Left colon (tissue), 2 donors: Measurements from ENCODE around the gene LRRC27. TPM values are rescaled to one million over a fixed set of nuclear protein-coding genes. Genes with fewer than 3 reads are reported as not detected.
A peak's percentile ranks its signal among the peaks of the same experiment; 100 is the strongest.

Source experiments
- ATAC-seq: fragments of 200-7000 bp; cut with Tn5 transposase; one replicate; pipeline ENCODE4 v1.9.1; 2020; ENCODE audit warnings: mild to moderate bottlenecking, moderate library complexity
- DNase-seq, 2 donors: peaks; one replicate each; pipeline ENCODE4 v3.0.0-alpha.2; 2020
- intact Hi-C, 2 donors: fragments of 100-400 bp; cut with DNase I in 1 of 2; cut with micrococcal nuclease in 1 of 2; formaldehyde crosslinking; loops; one replicate each; pipeline versions ENCODE4 v1.11.2 to v1.14.0; 2022; cut with DNase I, micrococcal nuclease
- total RNA-seq, 2 donors: library from RNA; stranded (reverse); fragmentation: NEBNext Ultra II Directional; extraction: Animal tissue kit (Norgen Biotek cat#: 25700); gene quantifications; one replicate each; pipeline ENCODE4 v1.2.1, GENCODE V29; 2021
- donor health status: DM: no; HTN: no; CAD: no.
- donor health status: DM: yes; HTN: yes; CAD: no.

LRRC27 gene
- total RNA-seq, 2 donors from 2014 or later, result 6.5 to 9.2 TPM

GRCh38 chr10:132412316-132413192, 80.6 kb downstream of the LRRC27 start:
- intact Hi-C loops, result no loop called here
- DNase-seq, result peak in 1 of 2 donors; percentile 28
- no peak for ATAC-seq

GRCh38 chr10:132413226-132414205, 81.5 kb downstream of the LRRC27 start:
- intact Hi-C loops, result no loop called here
- DNase-seq (no peak), ATAC-seq (no peak)

DNA sequence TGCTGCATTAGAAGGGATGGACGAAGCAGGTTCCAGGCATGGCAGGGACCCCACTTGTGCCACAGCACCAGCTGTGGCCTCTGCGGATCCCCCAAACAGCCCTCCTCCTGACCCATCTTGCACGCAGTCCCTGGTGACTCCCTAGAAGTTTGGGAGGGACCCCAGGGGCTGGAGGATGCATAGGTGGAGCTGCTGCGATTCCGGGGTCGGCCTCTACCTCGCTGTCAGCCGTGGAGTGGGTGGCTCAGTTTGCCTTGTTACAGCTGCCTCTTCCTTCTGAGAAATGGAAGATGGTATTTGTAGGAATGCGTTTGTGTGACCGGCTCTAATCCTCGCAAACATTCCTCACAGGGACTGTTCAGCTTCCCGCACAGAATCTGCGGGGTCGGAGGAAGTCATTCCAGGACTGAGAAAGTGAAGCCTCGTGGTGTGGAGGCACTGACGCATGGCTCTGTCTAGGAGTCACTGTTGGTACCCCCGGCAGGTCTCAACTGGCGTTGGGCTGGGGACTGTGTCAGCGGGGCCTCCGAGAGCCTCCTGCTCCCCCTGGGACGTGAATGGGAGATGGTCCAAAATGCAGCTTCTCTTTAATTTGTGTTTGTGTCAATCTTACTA, 82.5 kb downstream of the LRRC27 start:
- ATAC-seq, result no peak
- intact Hi-C loops, result no loop called here
- no peak for DNase-seq

- intact Hi-C loops, result no loop called here
- no peak for DNase-seq
- ATAC-seq, result no peak
Measured at GRCh38 chr10:132415255-132415654, 83.3 kb downstream of the LRRC27 start.

DNA sequence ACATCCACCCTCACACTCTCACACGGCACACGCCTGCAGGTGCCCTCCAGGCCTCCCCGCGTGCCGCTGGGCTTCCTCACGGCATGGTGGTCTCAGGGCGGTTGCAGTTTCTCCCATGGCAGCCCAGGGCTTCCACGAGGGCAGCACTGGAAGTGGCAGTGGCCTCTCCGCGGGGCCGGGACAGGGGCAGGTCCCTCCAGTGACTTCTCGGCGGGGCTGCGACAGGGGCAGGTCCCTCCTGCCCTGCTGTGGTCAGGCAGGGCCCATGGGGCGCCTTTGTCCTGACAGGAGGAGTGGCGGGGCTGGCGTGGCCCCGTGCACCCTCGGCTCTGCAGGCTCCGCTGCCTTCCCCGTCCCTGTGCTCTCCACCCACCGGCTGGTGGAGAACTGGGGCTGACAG, 84.0 kb downstream of the LRRC27 start:
- intact Hi-C loops, result no loop called here
- ATAC-seq (no peak), DNase-seq (no peak)

DNA sequence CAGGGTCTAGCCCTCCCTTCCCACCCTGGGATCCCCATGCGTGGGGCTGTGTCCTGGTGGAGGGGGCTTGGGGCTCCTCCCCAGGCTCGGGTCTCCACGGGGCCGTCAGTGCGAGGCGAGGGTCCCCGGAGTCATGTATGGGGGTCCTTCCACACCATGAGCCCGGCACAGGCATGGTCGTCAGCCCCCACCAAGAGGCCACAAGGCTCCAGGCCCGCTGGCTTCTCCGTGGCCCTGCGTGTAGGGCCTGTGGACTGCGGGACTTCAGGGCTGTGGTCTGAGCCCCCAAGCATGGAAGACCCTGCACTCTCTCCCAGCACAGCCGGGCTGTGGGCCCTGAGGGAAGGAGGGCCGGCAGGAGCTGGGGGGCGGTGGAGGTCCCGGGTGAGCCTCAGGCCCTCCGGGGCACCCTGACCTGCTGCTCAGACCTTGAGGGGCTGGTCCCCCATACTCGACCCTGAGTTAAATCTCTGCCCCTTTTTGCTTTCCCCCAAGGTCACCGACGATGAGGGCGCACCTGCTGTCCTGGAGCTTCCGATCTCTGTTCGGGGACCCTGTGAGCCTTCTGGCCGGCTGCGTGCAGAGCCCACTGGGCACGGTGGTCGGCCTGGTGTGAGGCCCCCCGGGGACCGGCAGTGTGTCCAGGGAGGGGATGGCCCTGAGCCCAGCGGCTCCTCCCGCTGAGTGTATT, 84.7 kb downstream of the LRRC27 start:
- ATAC-seq, result no peak
- intact Hi-C loops, result no loop called here
- DNase-seq, result no peak

DNA sequence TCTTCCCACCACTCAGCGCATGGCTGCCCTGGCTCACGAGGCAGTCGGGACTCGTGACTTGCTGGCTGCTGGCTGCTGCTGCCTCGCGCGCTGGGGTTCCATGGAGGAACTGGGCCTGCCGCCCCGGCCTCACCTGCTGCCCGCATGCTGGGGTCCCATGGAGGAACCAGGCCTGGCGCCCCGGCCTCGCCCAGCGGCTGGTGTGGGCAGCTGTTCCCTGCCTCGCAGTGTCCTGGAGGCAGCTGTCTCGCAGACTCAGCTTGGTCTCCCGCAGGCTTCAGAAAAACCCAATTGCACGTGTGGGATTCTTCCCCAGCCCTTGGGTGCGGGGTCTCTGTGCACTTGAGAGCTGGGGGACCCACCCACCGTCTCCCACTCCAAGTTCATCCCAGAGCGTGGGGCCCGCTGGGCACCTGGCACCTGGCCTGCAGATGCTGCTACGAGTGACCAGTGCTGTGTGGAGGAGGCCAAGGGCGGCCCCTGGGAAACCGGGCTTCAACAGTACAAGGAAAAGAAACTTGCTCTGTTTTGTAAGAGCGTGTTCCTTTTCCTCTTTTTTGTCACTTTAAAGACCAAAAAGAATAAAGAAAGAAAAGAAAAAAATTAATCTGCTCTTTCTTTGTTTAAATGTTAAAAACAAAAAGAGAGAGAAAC, 85.4 kb downstream of the LRRC27 start:
- ATAC-seq (no peak), DNase-seq (no peak)
- intact Hi-C loops, result no loop called here

DNA sequence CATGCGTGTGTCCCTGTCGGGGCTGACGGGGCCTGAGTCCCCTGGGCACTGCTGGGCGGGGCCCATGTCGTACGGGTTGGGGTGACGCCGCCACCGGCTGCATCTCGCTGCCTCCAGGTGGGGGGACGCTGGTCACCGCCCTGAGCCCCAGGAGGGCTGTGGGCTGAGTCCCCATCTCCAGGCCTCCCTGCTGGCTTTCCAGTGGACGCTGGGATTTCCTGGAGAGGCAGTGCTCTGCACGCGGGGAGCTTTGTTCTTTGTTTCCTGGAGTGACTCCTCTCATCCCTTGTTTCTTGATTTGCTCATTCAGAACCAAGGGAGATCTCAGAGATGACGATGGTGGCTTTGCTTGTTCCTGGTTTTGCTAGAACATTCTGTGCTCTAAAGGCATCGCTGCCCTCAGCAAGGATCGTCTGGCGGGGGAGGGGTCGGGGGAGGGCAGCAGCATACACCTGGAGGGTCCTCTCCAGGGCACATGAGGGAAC, 86.0 kb downstream of the LRRC27 start:
- ATAC-seq (peak; percentile 23), DNase-seq (peak in 1 of 2 donors; percentile 72)
- intact Hi-C loops, result no loop called here

DNA sequence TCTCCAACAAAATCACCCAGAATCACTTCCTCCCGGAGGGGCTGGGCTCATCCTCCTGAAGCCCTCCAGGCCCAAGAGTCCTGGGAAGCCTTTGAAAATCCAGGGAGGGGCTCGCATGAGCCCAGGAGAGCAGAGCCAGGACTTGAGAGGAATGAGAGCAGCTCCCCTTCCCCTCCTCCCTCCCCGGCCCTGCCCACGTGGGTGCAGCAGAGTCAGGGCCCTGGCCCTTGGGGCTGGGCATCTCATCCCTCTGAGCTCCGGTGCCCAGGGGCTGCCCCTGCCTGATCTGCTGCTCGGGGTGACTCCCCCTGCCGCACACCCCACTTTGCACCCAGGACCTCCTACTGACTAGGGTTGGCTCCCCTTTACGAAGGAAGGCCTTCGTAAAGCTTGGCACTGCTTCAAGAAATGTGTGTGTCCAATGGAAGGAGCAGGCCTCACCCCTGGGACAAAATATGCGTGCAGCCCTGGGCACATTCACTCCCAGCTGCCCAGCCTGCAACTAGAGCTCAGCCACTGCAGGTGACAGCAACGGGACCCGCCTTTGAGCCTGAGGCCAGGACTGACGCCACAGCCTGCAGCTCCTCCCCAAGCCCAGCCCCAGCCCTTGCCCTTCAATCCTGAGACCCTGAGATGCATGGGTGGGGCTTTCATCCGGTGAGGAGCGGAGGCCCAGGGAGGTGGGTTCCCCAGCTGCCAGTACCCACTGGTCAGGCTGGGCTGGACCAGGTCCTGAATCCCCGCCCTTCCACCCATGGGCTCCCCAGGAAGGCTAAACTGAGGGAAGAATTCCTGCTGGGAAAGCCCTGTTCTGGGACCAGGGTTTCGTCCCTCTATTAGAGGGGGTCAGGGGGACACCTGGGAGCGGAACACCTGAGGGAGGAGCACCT, 86.8 kb downstream of the LRRC27 start:
- intact Hi-C loops, result no loop called here
- peak; percentile 67 for ATAC-seq

GRCh38 chr10:132419538-132420468, 87.8 kb downstream of the LRRC27 start:
- intact Hi-C loops, result no loop called here
- ATAC-seq (no peak), DNase-seq (peak in 1 of 2 donors; percentile 45)

More for the DNA sequence above, 86.8 kb downstream of the LRRC27 start:
- DNase-seq, result peak; percentile 88 to 96

GRCh38 chr10:132420469-132420980, 88.5 kb downstream of the LRRC27 start:
- DNase-seq (no peak), ATAC-seq (no peak)
- intact Hi-C loops, result no loop called here

DNA sequence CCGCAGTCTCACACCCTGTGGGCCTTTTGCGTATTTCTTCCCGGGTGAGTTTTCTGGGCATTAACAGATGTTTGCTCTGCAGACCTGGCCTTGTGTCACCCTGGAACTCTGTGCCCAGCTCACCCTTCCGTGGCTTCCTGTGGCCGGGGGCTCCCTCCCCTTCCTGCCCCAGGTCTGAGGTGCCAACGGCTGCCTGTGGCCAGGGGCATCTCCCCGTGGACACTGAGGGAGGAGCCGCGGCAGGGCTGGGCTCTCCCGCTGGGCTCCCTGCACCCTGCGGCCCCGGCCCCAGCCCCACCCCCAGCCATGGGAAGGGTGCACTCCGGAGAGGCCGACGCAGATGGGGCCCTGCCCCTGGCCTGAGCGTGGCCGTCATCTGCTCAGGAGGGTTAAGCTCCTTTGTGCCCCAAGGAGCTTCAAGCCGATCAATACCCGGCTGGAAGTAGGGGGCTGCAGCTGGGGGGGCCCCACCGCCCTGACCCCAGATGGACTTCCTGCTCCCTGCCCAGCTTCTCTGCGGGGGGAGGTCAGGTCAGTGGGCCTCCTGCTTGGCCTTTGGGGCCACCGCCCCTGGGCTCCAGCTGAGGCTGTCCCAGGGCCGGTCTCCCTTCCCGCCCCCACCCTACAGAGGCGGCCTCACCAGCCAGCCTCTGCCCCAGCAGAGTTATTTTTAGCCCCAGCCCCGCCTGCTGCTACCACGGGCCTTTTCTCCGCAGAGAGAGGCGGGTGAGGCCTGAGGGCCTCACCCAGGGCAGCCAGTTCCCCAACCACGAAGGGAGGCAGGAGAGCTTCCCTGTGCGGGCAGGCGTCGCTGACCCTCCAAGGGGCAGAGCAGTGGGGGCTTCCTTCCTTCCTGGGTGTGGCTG, 89.2 kb downstream of the LRRC27 start:
- ATAC-seq, result peak; percentile 68
- peak; percentile 88 to 92 for DNase-seq
- intact Hi-C loops, result no loop called here

GRCh38 chr10:132421847-132422751, 90.1 kb downstream of the LRRC27 start:
- intact Hi-C loops, result no loop called here
- DNase-seq, result no peak
- ATAC-seq, result no peak
